ENCODE data around the gene NLRP2B. TPM values are rescaled to one million over a fixed set of nuclear protein-coding genes. Genes with fewer than 3 reads are reported as not detected.

The NLRP2B gene
- total RNA-seq (2021; ENCODE audit: unreplicated experiment) (not detected), Bru-seq, nascent RNA (not detected), BruChase-seq, experiment 1, labeled RNA remaining after a 6-hour chase (not detected), BruChase-seq, experiment 2, labeled RNA remaining after a 2-hour chase (not detected)
- not detected in 2 replicates for polyA plus RNA-seq (2012)
- long read RNA-seq = 0 reads

- H3K36me3 ChIP-seq (ENCODE audit: control insufficient read depth in 1 of 2, insufficient read depth in 2 of 2, low read length in 2 of 2) = no peaks in the 10 kb centered on the region
- no peak within 1 kb of the TSS for H3K4me2 ChIP-seq (ENCODE audit: low read length)
- no peak for DNase-seq (ENCODE audit: low read depth, low spot score)
- no peak within 1 kb of the TSS for H3K4me3 ChIP-seq (replicated peaks in 1 of 2; ENCODE audit: low read depth in 1 of 2, low read length in 2 of 2)
- RAD21 ChIA-PET (ENCODE audit: low non-redundant PET in 1 of 2, low total read pairs in 2 of 2, uncharacterized antibody in 2 of 2, unreplicated experiment in 2 of 2) = no interaction called here
- no peaks in the 10 kb centered on the region for H3K4me1 ChIP-seq (ENCODE audit: control insufficient read depth in 1 of 2, insufficient read depth in 2 of 2, low read length in 2 of 2)
- H3K27me3 ChIP-seq (ENCODE audit: insufficient read depth, low read length) = no peaks in the 10 kb centered on the region
- CTCF ChIA-PET = no interaction called here
- no peak for ATAC-seq
- H3K9me3 ChIP-seq (ENCODE audit: control insufficient read depth in 1 of 2, insufficient read depth in 1 of 2, low read depth in 1 of 2, low read length in 2 of 2) = no peaks in the 10 kb centered on the region
- no peak within 1 kb of the TSS for H3K27ac ChIP-seq (ENCODE audit: low read depth, low read length)
- H3K79me2 ChIP-seq (ENCODE audit: insufficient read depth, low read length) = no peaks in the 10 kb centered on the region
- BruUV-seq (replicated peaks) = no TSS peak
- no peak within 1 kb of the TSS for H2AFZ ChIP-seq (ENCODE audit: low read depth, low read length, poor library complexity, severe bottlenecking)
- intact Hi-C loops (cut with micrococcal nuclease) = no loop called here
- H4K20me1 ChIP-seq (ENCODE audit: insufficient read depth) = no peaks in the 10 kb centered on the region
- TF ChIP-seq CTCF (IDR thresholded peaks at IDR 0.05 in 2 of 3, conservative IDR thresholded peaks at IDR 0.05 in 1 of 3; ENCODE audit: borderline replicate concordance in 1 of 3, insufficient read depth in 1 of 3, low read depth in 2 of 3, low read length in 2 of 3) = no peak
- no peak for TF ChIP-seq EZH2 (IDR thresholded peaks at IDR 0.05)
- TF ChIP-seq EZH2phosphoT487 (IDR thresholded peaks at IDR 0.05; ENCODE audit: borderline replicate concordance) = no peak
- no peak for TF ChIP-seq RAD21 (IDR thresholded peaks at IDR 0.05; ENCODE audit: low read depth)
- TF ChIP-seq POLR2AphosphoS5 (IDR thresholded peaks at IDR 0.05; ENCODE audit: low read depth, low read length) = no peak
- no peak for TF ChIP-seq ELF1 (IDR thresholded peaks at IDR 0.05; ENCODE audit: borderline replicate concordance, low read depth)
- no peak for TF ChIP-seq SRF (IDR thresholded peaks at IDR 0.05; ENCODE audit: low read depth)
- TF ChIP-seq REST (IDR thresholded peaks at IDR 0.05; ENCODE audit: low read depth) = no peak
- no peak for TF ChIP-seq ZBTB33 (IDR thresholded peaks at IDR 0.05; ENCODE audit: extremely low read depth, insufficient replicate concordance, low read length)
- TF ChIP-seq MAX (IDR thresholded peaks at IDR 0.05) = no peak
- no peak for TF ChIP-seq TCF7L2 (IDR thresholded peaks at IDR 0.05; ENCODE audit: borderline replicate concordance, extremely low read depth, insufficient read depth, insufficient read length)
- TF ChIP-seq CBX3 (IDR thresholded peaks at IDR 0.05; ENCODE audit: low read depth) = no peak
- TF ChIP-seq FOSL1 (IDR thresholded peaks at IDR 0.05; ENCODE audit: low read depth) = no peak
- no peak for TF ChIP-seq ZFX (IDR thresholded peaks at IDR 0.05)
- no peak for TF ChIP-seq CEBPB (IDR thresholded peaks at IDR 0.05; ENCODE audit: low read depth)
- TF ChIP-seq POLR2A (IDR thresholded peaks at IDR 0.05; ENCODE audit: borderline replicate concordance, extremely low read depth, insufficient read depth, insufficient read length) = no peak
- no peaks in the 10 kb centered on the region for H3K9me2 ChIP-seq (ENCODE audit: insufficient read depth)
- POLR2A ChIA-PET = no interaction called here
- H3K9ac ChIP-seq (ENCODE audit: low read length) = no peak within 1 kb of the TSS
Observed at GRCh38 chrX:57680160-57680559, at the start of gene NLRP2B. Gene NLRP2B (minus strand): TSS chrX:57680260.
